Suprapubic skin (tissue), 4 donors: ENCODE data around the gene SYNGR2.

ENCODE experiments used
- POLR2A ChIP-seq, 2 donors: fragments of 450-650 bp; IDR thresholded peaks; one replicate each; pipeline ENCODE4 v1.6.1; 2017; ENCODE audit warnings: antibody characterized with exemption in 2 of 2, mild to moderate bottlenecking in 2 of 2, moderate library complexity in 2 of 2
- POLR2AphosphoS5 ChIP-seq, 3 donors: sonication (generic); formaldehyde crosslinking; IDR thresholded peaks; one replicate each; pipeline ENCODE4 v1.6.1; 2017; ENCODE audit warnings: antibody characterized with exemption in 3 of 3
- TF ChIP-seq, protein P1 (sequence below), 2 donors: fragments of 200-600 bp in 1 of 2; fragments of 450-650 bp in 1 of 2; sonication (generic) in 1 of 2; IDR thresholded peaks; one replicate each; pipeline ENCODE4 v1.5.1; 2016 to 2019; ENCODE audit warnings: antibody characterized with exemption in 2 of 2, mild to moderate bottlenecking in 1 of 2, moderate library complexity in 1 of 2

DNA sequence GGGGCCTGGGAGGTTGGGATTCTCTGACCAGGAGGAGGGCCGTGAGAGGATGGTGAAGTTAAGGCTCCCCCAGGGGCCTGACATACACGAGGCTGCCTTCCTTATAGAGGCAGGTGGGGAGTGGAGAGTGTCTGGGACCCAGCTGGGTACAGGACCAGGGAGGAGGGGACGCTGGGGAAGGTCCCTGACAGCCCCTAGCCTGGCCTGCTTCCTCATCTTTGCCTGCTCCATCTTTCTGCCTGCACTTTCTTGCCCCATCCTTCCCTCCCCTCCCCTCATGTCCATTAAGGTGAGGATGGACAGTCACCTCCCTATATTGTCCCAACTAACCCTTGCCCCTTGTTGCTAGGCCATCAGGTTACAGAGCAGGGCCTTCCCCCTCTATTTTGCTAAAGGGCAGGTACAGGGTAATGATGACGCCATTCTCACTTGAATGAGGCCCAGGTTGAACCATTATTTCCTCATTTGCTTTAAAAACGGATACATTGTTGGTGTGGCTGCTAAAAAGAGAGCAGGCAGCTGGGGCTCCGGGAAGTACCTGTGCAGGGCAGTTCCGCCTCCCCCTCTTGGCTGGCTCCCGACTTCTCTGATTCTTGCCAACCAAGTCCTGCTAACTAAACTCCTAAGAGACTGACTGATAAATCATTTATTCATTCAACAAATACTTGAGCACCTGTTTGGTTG lies 20.9 kb upstream of the SYNGR2 start:
- TF ChIP-seq, protein P1, sequence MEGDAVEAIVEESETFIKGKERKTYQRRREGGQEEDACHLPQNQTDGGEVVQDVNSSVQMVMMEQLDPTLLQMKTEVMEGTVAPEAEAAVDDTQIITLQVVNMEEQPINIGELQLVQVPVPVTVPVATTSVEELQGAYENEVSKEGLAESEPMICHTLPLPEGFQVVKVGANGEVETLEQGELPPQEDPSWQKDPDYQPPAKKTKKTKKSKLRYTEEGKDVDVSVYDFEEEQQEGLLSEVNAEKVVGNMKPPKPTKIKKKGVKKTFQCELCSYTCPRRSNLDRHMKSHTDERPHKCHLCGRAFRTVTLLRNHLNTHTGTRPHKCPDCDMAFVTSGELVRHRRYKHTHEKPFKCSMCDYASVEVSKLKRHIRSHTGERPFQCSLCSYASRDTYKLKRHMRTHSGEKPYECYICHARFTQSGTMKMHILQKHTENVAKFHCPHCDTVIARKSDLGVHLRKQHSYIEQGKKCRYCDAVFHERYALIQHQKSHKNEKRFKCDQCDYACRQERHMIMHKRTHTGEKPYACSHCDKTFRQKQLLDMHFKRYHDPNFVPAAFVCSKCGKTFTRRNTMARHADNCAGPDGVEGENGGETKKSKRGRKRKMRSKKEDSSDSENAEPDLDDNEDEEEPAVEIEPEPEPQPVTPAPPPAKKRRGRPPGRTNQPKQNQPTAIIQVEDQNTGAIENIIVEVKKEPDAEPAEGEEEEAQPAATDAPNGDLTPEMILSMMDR (IDR thresholded peaks at IDR 0.05) = no peak
- no peak for TF ChIP-seq POLR2A (IDR thresholded peaks at IDR 0.05)
- no peak for TF ChIP-seq POLR2AphosphoS5 (IDR thresholded peaks at IDR 0.05)
